IMR-90 (cell line): ENCODE data around the gene MPC2.

Source experiments
- CEBPB ChIP-seq: IDR thresholded peaks from 2 replicates; pipeline ENCODE4 v1.6.1; 2012; ENCODE audit warnings: low read depth, low read length, improper control_type of control experiment
- CHD1 ChIP-seq: IDR thresholded peaks from 2 replicates; pipeline ENCODE4 v1.6.1; 2012; ENCODE audit warnings: low read depth, low read length, improper control_type of control experiment
- CTCF ChIP-seq: conservative IDR thresholded peaks from 2 replicates; pipeline ENCODE4 v1.5.1; 2012; ENCODE audit warnings: mild to moderate bottlenecking, low read depth, low read length, improper control_type of control experiment
- ELK1 ChIP-seq: fragments of 150-350 bp; IDR thresholded peaks from 2 replicates; pipeline ENCODE4 v1.6.1; 2016; ENCODE audit warnings: low read depth, mild to moderate bottlenecking, low read length, moderate library complexity, borderline replicate concordance
- FOS ChIP-seq: fragments of 150-350 bp; IDR thresholded peaks from 2 replicates; pipeline ENCODE4 v1.6.1; 2016; ENCODE audit warnings: low read depth, low read length
- MAZ ChIP-seq: IDR thresholded peaks from 2 replicates; pipeline ENCODE4 v1.6.1; 2012; ENCODE audit warnings: low read depth, mild to moderate bottlenecking, low read length, improper control_type of control experiment, moderate library complexity, borderline replicate concordance
- NFE2L2 ChIP-seq: fragments of 150-350 bp; IDR thresholded peaks from 2 replicates; pipeline ENCODE4 v1.6.1; 2016; ENCODE audit warnings: low read depth, mild to moderate bottlenecking, low read length
- POLR2A ChIP-seq: IDR thresholded peaks from 2 replicates; pipeline ENCODE4 v1.6.1; 2012; ENCODE audit warnings: mild to moderate bottlenecking, low read depth, low read length
- RAD21 ChIP-seq: IDR thresholded peaks from 2 replicates; pipeline ENCODE4 v1.6.1; 2012; ENCODE audit warnings: low read length, improper control_type of control experiment
- RFX5 ChIP-seq: IDR thresholded peaks from 2 replicates; pipeline ENCODE4 v1.8.0; 2012; ENCODE audit warnings: low read depth, mild to moderate bottlenecking, low read length, moderate library complexity
- SMC3 ChIP-seq: fragments of 150-350 bp; IDR thresholded peaks from 2 replicates; pipeline ENCODE4 v1.6.1; 2016; ENCODE audit warnings: low read depth, mild to moderate bottlenecking, antibody characterized with exemption, low read length, moderate library complexity

- TF ChIP-seq CTCF (no peak), CHD1 (no peak), ELK1 (no peak), SMC3 (no peak), POLR2A (no peak), NFE2L2 (no peak), MAZ (no peak), CEBPB (no peak), RAD21 (no peak), RFX5 (no peak), FOS (no peak)
Measured at GRCh38 chr1:167911413-167911812, 25.5 kb downstream of the MPC2 start.
